GM18502 (cell line): ENCODE results near the gene MGMT.

ENCODE experiments used
- ATAC-seq: cut with Tn5 transposase; IDR thresholded peaks from one replicate; pipeline ENCODE4 v1.9.1; 2021; ENCODE audit warnings: mild to moderate bottlenecking; ENCODE audit not compliant: unreplicated experiment, poor library complexity

MGMT gene

DNA sequence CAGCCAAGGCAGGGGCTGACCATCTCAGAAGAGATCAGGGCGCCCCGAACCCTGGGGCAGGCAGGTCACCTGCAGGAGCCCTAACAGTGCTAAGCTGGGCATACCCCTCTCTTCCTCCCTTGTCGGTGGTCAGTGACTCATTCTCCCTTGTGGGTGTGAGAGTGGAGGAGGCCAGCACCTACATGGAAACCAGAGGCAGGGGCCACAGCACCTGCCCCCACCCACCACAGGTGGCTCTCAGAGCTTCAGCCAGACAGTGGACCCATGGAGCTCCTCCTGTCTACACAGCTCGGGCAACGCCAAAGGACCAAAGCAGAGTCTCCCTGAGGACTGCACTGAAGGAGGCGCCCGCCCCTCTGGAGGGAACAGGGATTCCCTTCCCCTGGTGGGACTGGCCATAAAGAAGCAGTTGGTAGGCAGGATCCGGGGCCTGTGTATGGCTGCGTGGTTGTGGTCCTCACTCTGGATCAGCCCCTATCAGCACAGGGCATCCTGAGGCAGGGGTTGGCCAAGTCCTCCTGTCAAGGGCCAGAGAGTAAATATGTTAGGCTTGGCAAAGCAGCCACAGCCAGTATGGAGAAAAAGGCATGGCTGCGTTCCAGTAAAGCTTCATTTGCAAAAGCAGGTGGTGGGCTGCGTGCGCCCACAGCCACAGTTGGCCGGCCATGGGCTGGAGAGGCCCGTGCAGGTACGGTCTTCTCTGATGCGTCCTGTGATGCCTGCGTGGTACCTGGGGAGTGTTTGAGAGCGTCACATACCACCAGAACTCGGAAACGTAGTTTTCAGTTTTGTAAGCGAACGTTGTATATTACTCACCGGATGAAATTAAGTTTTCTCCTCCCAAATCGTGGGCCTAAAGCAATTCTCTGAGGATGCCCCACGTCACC is 298.9 kb downstream of the MGMT start:
- ATAC-seq: no peak

GRCh38 chr10:129766611-129767550 is 299.8 kb downstream of the MGMT start:
- no peak for ATAC-seq

GRCh38 chr10:129767751-129768150 is 300.7 kb downstream of the MGMT start:
- ATAC-seq: no peak

DNA sequence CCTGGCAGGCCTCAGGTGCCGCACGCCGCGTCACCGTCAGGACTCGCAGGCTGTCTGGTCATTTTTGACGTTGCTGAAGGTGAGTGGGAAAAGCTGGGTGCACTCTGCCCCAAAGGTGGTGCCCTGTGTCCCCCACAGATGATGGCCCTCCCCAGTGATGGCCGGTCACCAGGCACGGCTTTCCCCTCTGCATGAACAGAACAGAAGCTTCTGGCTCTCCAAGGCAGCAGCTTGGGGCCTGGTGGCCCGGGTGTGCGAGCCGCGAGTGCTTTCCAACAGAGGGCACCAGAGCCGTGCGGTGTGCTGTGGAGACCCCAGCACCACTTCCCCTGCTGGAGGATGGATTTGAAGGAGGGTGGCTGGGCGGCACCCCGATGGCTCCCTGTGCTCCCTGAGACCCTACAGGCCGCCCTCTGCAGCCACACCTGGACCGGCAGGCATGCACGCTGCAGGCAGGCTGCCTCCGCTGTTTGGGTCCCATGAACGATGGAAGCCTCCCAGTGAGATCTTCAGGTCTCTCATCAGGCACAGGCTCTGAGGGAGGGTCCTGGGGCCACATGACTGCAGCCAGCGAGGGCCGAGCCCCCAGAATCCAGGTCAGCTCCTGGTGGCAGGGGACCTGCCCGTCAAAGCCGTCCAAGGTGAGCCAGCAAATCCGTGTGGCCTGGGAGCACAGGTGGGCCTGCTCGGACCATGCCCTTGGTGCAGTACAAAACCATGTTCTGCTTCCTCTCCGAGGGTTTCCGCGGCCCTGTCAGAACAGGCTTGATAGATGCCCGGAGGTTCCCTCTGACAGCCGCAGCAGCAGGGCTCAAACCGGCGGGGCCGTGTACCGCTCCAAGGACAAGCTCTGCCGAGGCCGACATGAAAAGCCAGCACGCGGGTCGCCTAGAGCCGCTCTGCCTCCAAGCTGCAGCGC is 301.7 kb downstream of the MGMT start:
- ATAC-seq: no peak

GRCh38 chr10:129769381-129770116 is 302.5 kb downstream of the MGMT start:
- ATAC-seq: no peak

DNA sequence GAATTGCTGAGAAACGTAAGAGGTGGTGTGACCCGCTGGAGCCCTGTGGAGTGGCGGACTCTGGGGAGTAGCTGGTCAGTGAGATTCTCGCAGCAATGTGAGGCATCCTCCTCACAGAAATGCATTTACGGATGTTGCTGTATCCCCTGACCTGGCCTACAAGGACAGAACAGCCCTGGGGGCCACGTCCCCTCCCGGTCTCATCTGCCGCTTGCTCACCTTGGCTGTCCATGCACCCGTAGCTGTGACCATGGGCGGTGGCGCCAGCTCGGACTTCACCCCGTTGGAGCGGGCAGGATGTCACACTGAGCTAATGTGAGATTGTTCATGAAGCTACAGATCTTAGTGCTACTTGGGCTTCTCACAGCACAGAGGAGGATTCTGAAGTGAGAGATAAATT is 303.2 kb downstream of the MGMT start:
- ATAC-seq: no peak

DNA sequence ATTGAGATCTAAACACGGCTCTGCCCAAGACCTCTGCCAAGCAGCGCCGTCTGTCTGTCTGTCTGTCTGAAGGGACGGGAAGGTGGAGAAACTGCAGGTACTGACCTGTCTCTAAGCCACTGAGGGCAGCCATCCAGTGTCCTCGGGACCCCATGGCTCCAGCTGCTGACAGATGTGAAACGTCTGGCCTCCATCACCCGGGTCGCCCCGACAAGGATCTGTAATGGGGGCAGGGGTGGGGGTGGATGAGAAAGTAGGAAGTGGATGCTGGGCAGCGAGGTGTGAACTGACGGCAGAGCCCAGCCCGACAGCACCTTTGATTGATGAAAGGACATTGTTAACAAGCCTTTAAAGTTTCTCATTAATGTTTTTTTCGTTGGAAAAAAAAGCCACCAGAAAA is 304.0 kb downstream of the MGMT start:
- no peak for ATAC-seq

- no peak for ATAC-seq
Observed at GRCh38 chr10:129771576-129771975, 304.5 kb downstream of the MGMT start.

GRCh38 chr10:129771991-129772431 is 305.0 kb downstream of the MGMT start:
- ATAC-seq: no peak

- ATAC-seq: no peak
Observed at GRCh38 chr10:129772468-129773358, 305.7 kb downstream of the MGMT start.

DNA sequence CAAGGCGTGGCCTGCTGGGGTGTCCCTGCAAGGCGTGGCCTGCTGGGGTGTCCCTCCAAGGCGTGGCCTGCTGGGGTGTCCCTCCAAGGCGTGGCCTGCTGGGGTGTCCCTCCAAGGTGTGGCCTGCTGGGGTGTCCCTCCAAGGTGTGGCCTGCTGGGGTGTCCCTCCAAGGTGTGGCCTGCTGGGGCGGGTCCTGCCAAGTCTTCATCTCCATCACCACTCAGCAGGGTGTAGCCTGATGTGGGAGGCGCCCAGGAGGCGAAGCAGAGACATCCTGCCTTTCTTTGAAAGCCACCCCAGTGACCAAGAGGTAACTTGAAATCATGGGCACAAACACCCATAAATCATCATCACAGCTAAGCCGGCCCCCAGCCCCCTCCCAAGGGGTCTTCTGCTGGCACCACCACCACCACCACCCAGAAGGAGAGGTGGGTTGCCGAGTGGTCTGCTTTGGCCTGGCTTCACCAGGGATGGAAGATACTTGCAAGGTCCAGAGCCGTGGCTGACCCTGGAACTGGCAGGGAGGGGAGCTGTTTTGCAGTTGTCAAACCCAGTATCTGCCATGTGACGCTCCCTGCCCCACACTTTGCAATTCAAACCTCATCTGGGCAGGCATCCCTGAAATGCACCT is 306.4 kb downstream of the MGMT start:
- no peak for ATAC-seq

GRCh38 chr10:129774082-129774735 is 307.2 kb downstream of the MGMT start:
- ATAC-seq: no peak

DNA sequence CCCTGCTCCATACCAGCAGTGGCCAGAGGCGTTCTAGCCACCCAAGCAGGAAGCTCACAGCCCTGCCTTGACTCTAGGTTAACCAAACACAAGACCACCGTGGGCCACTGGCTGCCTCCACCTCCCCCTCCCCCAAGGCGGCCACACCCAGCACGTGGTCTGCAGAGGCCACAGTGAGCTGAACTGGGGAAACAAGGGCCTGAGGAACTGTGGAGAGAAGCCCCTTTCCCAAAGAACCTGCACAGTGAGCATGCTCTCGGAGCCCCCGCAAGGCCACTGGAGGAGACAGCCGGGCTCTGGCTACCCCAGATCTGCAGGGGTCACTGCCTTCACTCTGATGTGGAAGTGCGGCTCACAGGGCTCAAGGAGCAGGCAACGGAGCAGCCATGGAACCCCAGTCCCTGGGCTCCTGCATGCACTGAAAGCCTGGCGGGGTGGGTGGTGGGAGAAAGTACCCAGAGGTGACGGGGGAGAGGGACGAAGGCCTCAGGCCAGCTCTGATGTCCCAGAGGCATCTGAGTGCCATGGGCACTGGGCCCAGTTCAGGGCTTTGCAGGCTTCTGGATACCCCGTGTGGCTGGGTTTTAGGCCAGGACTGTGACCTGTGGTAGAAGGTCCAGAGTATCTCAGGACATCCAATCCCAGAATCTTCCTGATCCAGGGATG is 307.8 kb downstream of the MGMT start:
- no peak for ATAC-seq

DNA sequence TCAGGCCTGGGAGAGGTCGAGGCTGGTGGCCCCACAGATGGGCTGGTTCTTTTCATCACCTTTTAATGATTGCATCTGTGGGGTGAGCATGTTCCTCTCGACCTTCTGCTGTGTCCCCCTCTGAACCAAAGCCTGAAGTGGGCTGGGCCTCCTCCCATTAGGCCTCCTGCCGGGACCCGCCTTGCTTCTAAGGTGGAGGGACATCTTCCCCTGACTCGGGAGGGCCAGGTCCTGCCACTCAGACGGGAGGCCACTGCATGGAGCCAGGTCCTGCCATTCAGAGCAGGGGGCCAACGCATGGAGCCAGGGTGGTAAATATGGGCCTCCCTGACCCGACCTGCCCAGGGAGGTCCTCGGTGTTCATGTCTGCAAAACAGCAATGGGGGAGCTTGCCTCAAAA is 308.6 kb downstream of the MGMT start:
- ATAC-seq: no peak

- no peak for ATAC-seq
Observed at GRCh38 chr10:129777687-129778086, 310.6 kb downstream of the MGMT start.

DNA sequence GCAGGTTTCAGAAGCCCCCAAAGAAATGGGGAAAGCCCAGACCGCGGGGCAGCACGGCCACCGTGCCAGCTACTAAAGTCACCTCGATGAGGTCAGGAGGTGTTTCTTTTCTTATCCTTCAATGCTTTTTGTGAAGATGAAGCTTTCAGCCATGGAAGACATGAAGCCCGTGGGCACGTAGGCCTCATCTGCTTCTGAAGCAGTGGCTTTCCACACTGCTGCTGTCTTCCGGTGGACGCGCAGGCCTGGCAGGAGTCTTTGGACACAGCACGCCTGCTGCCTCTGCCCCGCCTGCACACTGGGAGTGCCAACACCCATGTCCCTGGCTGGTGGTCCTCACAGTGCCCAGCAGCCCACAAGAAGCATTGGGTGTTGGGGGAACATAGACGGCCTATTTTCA is 311.5 kb downstream of the MGMT start:
- ATAC-seq: no peak
